ENCODE data around the gene PTPRH. TPM values are rescaled to one million over a fixed set of nuclear protein-coding genes. Genes with fewer than 3 reads are reported as not detected.

PTPRH gene
- total RNA-seq, 4 donors from 2014 or later, result 0.42 to 2.7 (median 1.4) TPM

GRCh38 chr19:55248704-55249103 is 39.4 kb upstream of the PTPRH start:
- intact Hi-C loops (cut with DNase I), result no loop called here
- H3K9me3 ChIP-seq, result no peaks in the 10 kb centered on the region
- no peak overlapping the region for H3K4me3 ChIP-seq
- peaks cover 48 to 71% (median 62%) of the 10 kb centered on the region in 4 donors for H3K4me1 ChIP-seq
- no peak for TF ChIP-seq POLR2A (IDR thresholded peaks at IDR 0.05; ENCODE audit: low read depth)
- no peak for TF ChIP-seq EP300 (IDR thresholded peaks at IDR 0.05)
- TF ChIP-seq CTCF (IDR thresholded peaks at IDR 0.05), result no peak
- no peak for TF ChIP-seq POLR2AphosphoS5 (IDR thresholded peaks at IDR 0.05)
- DNase-seq (ENCODE audit: extremely low spot score), result no peak
- no peak overlapping the region for H3K27ac ChIP-seq (replicated peaks in 1 of 4)
- H3K27me3 ChIP-seq, result no peaks in the 10 kb centered on the region
- WGBS, result 82% methylated on average over 9 of the region's 9 CpGs
- peaks cover 20 to 50% (median 39%) of the 10 kb centered on the region in 4 donors for H3K36me3 ChIP-seq

- no peak for DNase-seq (ENCODE audit: extremely low spot score)
- Histone ChIP-seq H3K4me1 (peaks cover 47 to 66% (median 57%) of the 10 kb centered on the region in 4 donors), H3K36me3 (peaks cover 25 to 52% (median 43%) of the 10 kb centered on the region in 4 donors), H3K27ac (replicated peaks in 1 of 4) (no peak overlapping the region), H3K9me3 (no peaks in the 10 kb centered on the region), H3K27me3 (no peaks in the 10 kb centered on the region), H3K4me3 (no peak overlapping the region)
- WGBS, result 71% methylated on average over 10 of the region's 10 CpGs
- no peak for TF ChIP-seq CTCF (IDR thresholded peaks at IDR 0.05)
- no peak for TF ChIP-seq POLR2AphosphoS5 (IDR thresholded peaks at IDR 0.05)
- no peak for TF ChIP-seq POLR2A (IDR thresholded peaks at IDR 0.05; ENCODE audit: low read depth)
- no peak for TF ChIP-seq EP300 (IDR thresholded peaks at IDR 0.05)
- intact Hi-C loops (cut with DNase I), result no loop called here
Measured at GRCh38 chr19:55248166-55248675, 38.9 kb upstream of the PTPRH start.

- H3K4me1 ChIP-seq, result peaks cover 42 to 60% (median 51%) of the 10 kb centered on the region in 4 donors
- no peak overlapping the region for H3K4me3 ChIP-seq
- DNase-seq (ENCODE audit: extremely low spot score), result no peak
- no peaks in the 10 kb centered on the region for H3K9me3 ChIP-seq
- intact Hi-C loops (cut with DNase I), result no loop called here
- peak overlapping the region in 1 of 4 donors; percentile 3 for H3K27ac ChIP-seq (replicated peaks in 1 of 4)
- H3K36me3 ChIP-seq, result peaks cover 26 to 55% (median 49%) of the 10 kb centered on the region in 4 donors
- TF ChIP-seq CTCF (IDR thresholded peaks at IDR 0.05) (no peak), POLR2A (IDR thresholded peaks at IDR 0.05; ENCODE audit: low read depth) (no peak), EP300 (IDR thresholded peaks at IDR 0.05) (no peak), POLR2AphosphoS5 (IDR thresholded peaks at IDR 0.05) (no peak)
- 13% methylated on average over 8 of the region's 10 CpGs for WGBS
- H3K27me3 ChIP-seq, result no peaks in the 10 kb centered on the region
Measured at GRCh38 chr19:55247621-55248099, 38.4 kb upstream of the PTPRH start.

- H3K36me3 ChIP-seq, result peaks cover 35 to 65% (median 58%) of the 10 kb centered on the region in 4 donors
- no peak for DNase-seq (ENCODE audit: extremely low spot score)
- WGBS, result 88% methylated on average over 23 of the region's 40 CpGs
Measured at GRCh38 chr19:55246462-55247451, 37.5 kb upstream of the PTPRH start.

More at GRCh38 chr19:55246462-55247451, 37.5 kb upstream of the PTPRH start:
- Histone ChIP-seq H3K27ac (replicated peaks in 1 of 4) (no peak overlapping the region), H3K9me3 (no peaks in the 10 kb centered on the region), H3K4me1 (peaks cover 34 to 51% (median 43%) of the 10 kb centered on the region in 4 donors), H3K27me3 (no peaks in the 10 kb centered on the region), H3K4me3 (no peak overlapping the region)
- intact Hi-C loops (cut with DNase I), result no loop called here
- TF ChIP-seq CTCF (IDR thresholded peaks at IDR 0.05), result no peak
- no peak for TF ChIP-seq POLR2A (IDR thresholded peaks at IDR 0.05; ENCODE audit: low read depth)
- no peak for TF ChIP-seq EP300 (IDR thresholded peaks at IDR 0.05)
- TF ChIP-seq POLR2AphosphoS5 (IDR thresholded peaks at IDR 0.05), result no peak
